Smooth muscle cell (in vitro differentiated cells): ENCODE measurements around the gene PRR36. TPM values are rescaled to one million over a fixed set of nuclear protein-coding genes. Genes with fewer than 3 reads are reported as not detected.

Experiments used
- DNase-seq: peaks from one replicate; lab custom pipeline; 2025; ENCODE audit not compliant: unreplicated experiment; lab: John Stamatoyannopoulos, UW
- H2AFZ ChIP-seq: fragments of 200-600 bp; sonication (generic); 2 replicates; pipeline ENCODE4 v1.6.0; 2016; ENCODE audit warnings: antibody characterized with exemption, low read depth, mild to moderate bottlenecking
- H3F3A ChIP-seq: fragments of 200-600 bp; sonication (generic); 2 replicates; pipeline ENCODE4 v1.6.0; 2017; ENCODE audit warnings: antibody characterized with exemption, low read depth
- H3K27ac ChIP-seq: fragments of 200-600 bp; sonication (generic); 2 replicates; pipeline ENCODE4 v1.5.1; 2016; ENCODE audit warnings: low read depth, mild to moderate bottlenecking
- H3K27me3 ChIP-seq: fragments of 200-600 bp; sonication (generic); 2 replicates; pipeline ENCODE4 v1.6.1; 2016; ENCODE audit warnings: low read depth, mild to moderate bottlenecking
- H3K36me3 ChIP-seq: fragments of 200-600 bp; sonication (generic); 2 replicates; pipeline ENCODE4 v1.5.1; 2016; ENCODE audit warnings: low read depth
- H3K4me1 ChIP-seq: fragments of 200-600 bp; sonication (generic); 2 replicates; pipeline ENCODE4 v1.5.1; 2016; ENCODE audit warnings: low read depth
- H3K4me2 ChIP-seq: fragments of 200-600 bp; sonication (generic); 2 replicates; pipeline ENCODE4 v1.6.0; 2016; ENCODE audit warnings: mild to moderate bottlenecking
- H3K4me3 ChIP-seq: fragments of 200-600 bp; sonication (generic); 2 replicates; pipeline ENCODE4 v1.5.1; 2016; ENCODE audit warnings: mild to moderate bottlenecking
- H3K79me2 ChIP-seq: fragments of 200-600 bp; sonication (generic); 2 replicates; pipeline ENCODE4 v1.6.0; 2016; ENCODE audit warnings: low read depth, mild to moderate bottlenecking
- H3K9ac ChIP-seq: fragments of 200-600 bp; sonication (generic); 2 replicates; pipeline ENCODE4 v1.6.0; 2016; ENCODE audit warnings: low read depth
- H3K9me3 ChIP-seq: fragments of 200-600 bp; sonication (generic); replicated peaks from 2 replicates; pipeline ENCODE4 v1.5.1; 2016; ENCODE audit warnings: low read depth
- H4K20me1 ChIP-seq: fragments of 200-600 bp; sonication (generic); 2 replicates; pipeline ENCODE4 v1.6.0; 2016; ENCODE audit warnings: low read depth
- CTCF ChIP-seq: fragments of 200-600 bp; sonication (generic); IDR thresholded peaks from 2 replicates; pipeline ENCODE4 v1.5.1; 2017; ENCODE audit warnings: borderline replicate concordance, mild to moderate bottlenecking, antibody characterized with exemption; ENCODE audit not compliant: insufficient read depth, poor library complexity, severe bottlenecking
- WGBS: methylation state at CpG from one replicate; pipeline ENCODE4 v1.1.7; 2016; ENCODE audit warnings: low lambda C conversion rate; 5-methylcytosine and 5-hydroxymethylcytosine counted together
- polyA plus RNA-seq: library from polyadenylated mRNA; unstranded; fragments of >200 nt; fragmentation: Nextera tagmentation; extraction: Ambion mirVana; gene quantifications from 2 replicates; pipeline ENCODE4 v1.2.1, GENCODE V29; 2016
- total RNA-seq: library from RNA; depleted of rRNA; stranded (reverse); fragments of >200 nt; gene quantifications from 2 replicates; pipeline ENCODE4 v1.2.3, GENCODE V29; 2014

PRR36 gene
- total and polyA plus RNA-seq, 2 experiments from 2014 or later, result 0.13 to 0.57 TPM

DNA sequence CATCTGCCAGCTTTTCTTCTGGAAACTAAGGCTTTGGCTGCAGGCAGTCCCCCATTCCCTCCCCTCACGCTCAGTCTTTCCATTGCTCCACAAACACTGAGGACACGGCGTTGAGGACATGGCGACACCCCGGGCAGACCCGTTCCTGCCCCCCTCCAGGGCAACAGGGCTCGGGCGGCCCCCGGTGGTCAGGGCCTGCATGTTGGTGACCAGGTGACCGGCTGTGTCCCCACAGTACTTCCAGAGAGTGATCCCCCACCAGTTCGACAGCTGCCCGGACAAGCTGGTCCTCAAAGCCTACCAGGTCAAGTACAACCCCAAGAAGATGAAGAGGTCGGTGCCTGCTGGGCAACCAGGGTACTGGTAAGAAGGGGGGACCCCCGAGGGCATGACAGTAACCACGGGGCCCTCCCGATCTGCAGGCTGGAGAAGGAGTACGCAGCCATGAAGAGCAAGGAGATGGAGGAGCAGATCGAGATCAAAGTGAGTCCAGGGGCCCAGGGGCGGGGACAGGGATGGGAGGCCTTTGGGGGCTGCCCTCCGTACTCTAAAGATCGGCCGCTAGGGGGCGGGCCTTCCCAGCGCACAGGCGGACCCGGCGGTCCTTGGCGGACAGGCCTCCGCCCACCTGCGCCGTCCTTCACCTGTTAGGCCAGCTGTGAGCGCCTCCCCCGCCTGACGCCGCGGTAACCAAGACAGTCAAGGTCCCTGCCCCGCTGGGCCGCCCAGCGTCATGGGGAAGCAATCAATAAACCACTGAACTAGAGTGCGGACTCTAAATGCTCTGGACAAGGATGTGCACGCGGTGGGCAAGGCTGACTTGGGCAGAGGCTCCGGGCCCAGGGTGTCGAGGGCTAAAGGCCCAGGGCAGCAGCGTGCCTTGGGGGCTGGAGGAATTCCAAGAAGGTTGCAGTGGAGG is 21.1 kb downstream of the PRR36 start:
- Histone ChIP-seq H3K4me2 (peak overlapping the region; percentile 69), H3K4me3 (no peak overlapping the region), H3K9me3 (no peaks in the 10 kb centered on the region), H3K36me3 (no peaks in the 10 kb centered on the region), H3K27me3 (no peaks in the 10 kb centered on the region), H3K79me2 (no peaks in the 10 kb centered on the region), H3K9ac (no peak overlapping the region), H3K4me1 (peaks cover 5% of the 10 kb centered on the region), H3K27ac (no peak overlapping the region), H4K20me1 (peaks cover 9% of the 10 kb centered on the region), H3F3A (no peaks in the 10 kb centered on the region), H2AFZ (no peak overlapping the region)
- peak; percentile 82 for TF ChIP-seq CTCF
- DNase-seq, result peak; percentile 33
- 32% methylated on average over 45 of the region's 45 CpGs for WGBS

- no peak for DNase-seq
- WGBS, result 89% methylated on average over 25 of the region's 26 CpGs
- Histone ChIP-seq H3K4me2 (no peak overlapping the region), H3K27me3 (no peaks in the 10 kb centered on the region), H3F3A (no peaks in the 10 kb centered on the region), H3K79me2 (no peaks in the 10 kb centered on the region), H3K27ac (no peak overlapping the region), H2AFZ (no peak overlapping the region), H3K4me1 (no peaks in the 10 kb centered on the region), H4K20me1 (peaks cover 9% of the 10 kb centered on the region), H3K9me3 (no peaks in the 10 kb centered on the region), H3K9ac (no peak overlapping the region), H3K4me3 (no peak overlapping the region), H3K36me3 (no peaks in the 10 kb centered on the region)
- no peak for TF ChIP-seq CTCF
These were observed 22.3 kb downstream of the PRR36 start for GRCh38 chr19:7851623-7852500.

DNA sequence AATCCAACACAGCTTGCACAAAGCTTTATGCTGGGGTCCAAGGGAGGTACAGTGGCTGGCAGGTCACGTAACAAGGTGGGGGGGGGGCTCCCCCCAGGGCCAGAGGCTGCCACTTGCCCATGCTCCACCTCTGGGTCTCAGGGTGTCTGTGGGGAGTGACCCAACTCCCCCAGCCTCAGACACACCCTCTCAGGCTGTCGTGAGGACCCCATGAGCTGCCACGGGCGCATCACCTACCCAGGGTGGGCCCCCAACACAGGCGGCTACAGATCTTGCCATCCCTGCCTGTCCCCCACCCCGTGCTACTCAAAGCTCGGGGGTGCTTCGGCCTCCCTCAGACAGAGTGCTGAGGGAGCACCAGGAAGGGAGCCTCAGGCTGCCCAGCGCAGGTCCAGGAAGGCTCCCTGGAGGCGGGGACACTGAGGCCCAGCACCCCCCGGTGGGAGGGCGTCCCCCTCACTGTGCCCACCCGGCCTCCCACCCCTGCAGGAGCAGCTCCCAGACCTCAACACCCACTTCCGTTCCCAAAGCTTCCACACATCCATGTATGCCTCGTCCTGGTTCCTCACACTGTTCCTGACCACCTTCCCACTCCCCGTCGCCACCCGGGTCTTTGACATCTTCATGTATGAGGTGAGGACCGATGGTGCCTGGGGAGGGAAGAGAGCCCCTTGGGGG is 23.1 kb downstream of the PRR36 start:
- no peaks in the 10 kb centered on the region for H3K36me3 ChIP-seq
- H3F3A ChIP-seq, result no peaks in the 10 kb centered on the region
- WGBS, result 94% methylated on average over 16 of the region's 19 CpGs
- H3K4me3 ChIP-seq, result no peak overlapping the region
- H3K9me3 ChIP-seq, result no peaks in the 10 kb centered on the region
- peaks cover 13% of the 10 kb centered on the region for H4K20me1 ChIP-seq
- no peak for TF ChIP-seq CTCF
- H3K79me2 ChIP-seq, result no peaks in the 10 kb centered on the region
- no peak overlapping the region for H2AFZ ChIP-seq
- H3K27ac ChIP-seq, result no peak overlapping the region
- H3K27me3 ChIP-seq, result no peaks in the 10 kb centered on the region
- no peaks in the 10 kb centered on the region for H3K4me1 ChIP-seq
- H3K9ac ChIP-seq, result no peak overlapping the region
- H3K4me2 ChIP-seq, result no peak overlapping the region
- DNase-seq, result no peak
